Right hindlimb (tissue), 1 donor: Measurements from ENCODE around the gene PHOX2A.
"Not testable (repeated sequence)": the region's sequence is repeated elsewhere in the genome, so short reads cannot be mapped to it uniquely, and the experiment has no call there.

Experiments
- DNase-seq: peaks from one replicate; pipeline ENCODE4 v3.0.0-alpha.2; 2018

Gene PHOX2A

DNA sequence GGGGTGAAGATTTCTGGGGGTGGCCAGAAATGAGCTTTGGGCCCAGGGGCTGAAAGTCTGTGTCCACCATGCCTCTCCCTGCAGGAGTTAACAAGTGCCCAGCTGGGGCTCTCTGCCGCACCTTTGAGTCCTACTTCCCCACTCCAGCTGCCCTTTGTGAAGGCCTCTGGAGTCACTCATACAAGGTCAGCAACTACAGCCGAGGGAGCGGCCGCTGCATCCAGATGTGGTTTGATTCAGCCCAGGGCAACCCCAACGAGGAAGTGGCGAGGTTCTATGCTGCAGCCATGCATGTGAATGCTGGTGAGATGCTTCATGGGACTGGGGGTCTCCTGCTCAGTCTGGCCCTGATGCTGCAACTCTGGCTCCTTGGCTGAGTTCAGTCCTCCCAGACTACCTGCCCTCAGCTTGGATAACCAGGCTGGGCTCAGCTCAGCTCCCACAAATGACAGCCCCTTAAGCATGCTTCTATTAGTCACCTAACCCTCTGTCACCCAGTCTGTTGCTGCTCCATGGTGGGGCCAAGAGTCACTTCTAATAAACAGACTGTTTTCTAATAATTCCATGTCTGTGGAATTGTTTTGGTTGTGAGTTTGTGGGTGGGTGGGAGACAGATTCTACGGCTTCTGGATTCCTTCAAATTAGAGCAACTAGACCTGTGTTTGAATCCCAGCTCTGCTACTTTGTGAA lies 22.4 kb downstream of the PHOX2A start:
- no peak for DNase-seq

DNA sequence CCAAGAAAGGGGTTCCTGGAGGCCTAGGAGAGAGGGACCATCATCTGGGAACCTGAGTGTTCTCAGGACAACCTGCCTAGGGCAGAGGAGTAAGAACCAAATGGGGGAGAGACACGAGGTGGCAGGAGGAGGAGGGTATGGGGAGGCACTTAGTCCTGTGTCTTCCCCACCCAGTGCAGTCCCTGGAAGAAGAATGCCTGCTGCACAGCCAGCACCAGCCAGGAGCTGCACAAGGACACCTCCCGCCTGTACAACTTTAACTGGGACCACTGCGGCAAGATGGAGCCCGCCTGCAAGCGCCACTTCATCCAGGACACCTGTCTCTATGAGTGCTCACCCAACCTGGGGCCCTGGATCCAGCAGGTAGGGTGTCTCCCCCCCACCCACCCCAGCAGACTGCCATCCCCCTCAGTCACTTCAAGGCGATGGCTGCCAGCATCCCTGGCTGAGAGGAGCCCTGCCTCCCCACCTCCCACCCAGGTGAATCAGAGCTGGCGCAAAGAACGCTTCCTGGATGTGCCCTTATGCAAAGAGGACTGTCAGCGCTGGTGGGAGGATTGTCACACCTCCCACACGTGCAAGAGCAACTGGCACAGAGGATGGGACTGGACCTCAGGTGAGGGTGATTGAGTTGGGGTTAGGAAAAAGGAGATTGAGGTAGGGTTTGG lies 23.1 kb downstream of the PHOX2A start:
- no peak for DNase-seq

DNA sequence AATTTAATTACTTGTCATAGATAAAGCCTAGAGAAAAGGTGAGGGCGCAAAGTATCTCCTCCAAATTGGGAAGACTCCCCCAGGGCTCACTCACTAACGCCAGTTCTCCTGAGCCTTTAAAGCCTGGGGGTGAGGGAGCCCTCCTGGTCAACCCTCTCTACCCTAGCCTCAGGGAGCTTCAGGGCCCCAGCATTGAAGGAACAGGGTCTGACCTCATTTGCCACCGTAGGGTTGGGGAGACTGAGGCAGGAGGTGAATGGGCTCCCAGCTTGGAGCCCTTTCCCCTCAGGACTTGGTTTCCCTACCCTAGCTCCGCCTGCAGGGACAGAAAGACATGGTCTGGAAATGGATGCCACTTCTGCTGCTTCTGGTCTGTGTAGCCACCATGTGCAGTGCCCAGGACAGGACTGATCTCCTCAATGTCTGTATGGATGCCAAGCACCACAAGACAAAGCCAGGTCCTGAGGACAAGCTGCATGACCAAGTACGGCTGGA lies 25.7 kb downstream of the PHOX2A start:
- DNase-seq = no peak

DNA sequence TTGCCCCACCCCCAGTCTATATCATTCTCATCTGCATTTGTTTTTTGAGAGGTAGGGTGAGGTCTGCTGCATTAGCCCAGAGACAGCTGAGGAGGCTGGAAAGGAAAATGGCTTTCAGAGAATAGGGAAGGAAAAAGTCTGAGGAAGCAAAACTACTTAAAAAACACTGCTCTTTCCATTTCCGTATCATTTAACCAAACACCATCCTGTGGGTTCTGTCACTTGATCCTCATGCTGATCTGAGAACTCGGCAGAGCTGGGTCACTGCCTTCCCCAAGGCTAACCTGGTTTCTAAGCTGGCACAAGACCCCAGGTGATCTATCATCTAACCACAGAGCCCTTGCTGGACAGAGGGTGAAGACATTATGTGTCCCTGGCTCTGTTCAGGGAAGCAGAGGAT lies 26.1 kb downstream of the PHOX2A start:
- DNase-seq = no peak

DNA sequence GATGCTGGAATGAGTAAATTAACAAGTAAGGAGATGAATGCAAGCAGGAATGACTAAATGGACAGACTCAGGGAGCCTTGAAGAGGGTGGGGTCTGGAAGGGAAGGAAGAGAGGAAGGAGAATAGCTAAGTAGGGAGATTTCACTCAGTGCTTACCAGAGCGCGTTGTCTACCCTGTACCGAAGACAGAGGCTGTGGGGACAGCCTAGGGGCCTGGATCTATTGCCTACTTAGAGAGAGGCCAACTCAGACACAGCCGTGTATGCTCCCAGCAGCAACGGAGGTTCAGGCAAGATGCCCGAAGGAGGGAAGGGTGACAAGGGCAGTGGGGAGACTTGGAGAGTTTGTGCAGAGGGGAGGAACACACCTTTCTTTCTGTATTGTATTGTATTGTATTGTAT lies 27.3 kb downstream of the PHOX2A start, which contains the start of gene FOLR2:
Gene FOLR2 (plus strand): TSS at position 157 of the 400 bp plus-strand sequence. CDS start 1,791 bp downstream, outside the sequence.
- no peak for DNase-seq

DNA sequence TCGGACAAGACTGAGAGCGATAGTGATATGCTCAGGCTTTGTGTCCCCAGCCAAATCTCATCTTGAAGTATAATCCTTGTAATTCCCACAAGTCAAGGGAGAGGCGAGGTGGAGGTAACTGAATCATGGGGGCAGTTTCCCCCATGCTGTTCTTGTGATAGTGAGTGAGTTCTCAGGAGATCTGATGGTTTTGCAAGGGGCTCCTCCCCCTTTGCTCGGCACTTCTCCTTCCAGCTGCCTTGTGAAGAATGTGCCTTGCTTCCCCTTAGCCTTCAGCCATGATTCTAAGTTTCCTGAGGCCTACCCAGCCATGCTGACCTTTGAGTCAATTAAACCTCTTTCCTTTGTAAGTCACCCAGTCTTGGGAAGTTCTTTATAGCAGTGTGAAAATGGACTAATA lies 34.9 kb downstream of the PHOX2A start:
- DNase-seq = no peak

DNA sequence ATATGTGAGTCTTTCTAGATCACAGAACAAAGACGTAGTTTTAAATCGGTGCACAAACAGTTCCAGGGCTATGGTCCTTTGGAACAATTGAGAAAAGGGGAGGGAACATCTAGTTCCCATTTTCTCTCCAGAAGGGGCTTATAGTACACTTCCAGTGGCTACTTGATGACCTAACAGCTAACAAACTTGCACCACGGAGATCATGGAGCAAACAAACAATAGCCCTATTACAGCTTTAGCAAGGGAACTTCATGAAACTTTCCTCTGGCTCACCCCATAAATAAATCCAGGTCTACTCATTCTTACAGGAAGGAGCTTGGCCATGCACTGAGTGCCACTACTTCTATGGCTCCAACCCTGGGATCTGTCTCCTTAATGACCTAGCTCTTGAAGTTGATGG lies 35.7 kb downstream of the PHOX2A start:
- no peak for DNase-seq

DNA sequence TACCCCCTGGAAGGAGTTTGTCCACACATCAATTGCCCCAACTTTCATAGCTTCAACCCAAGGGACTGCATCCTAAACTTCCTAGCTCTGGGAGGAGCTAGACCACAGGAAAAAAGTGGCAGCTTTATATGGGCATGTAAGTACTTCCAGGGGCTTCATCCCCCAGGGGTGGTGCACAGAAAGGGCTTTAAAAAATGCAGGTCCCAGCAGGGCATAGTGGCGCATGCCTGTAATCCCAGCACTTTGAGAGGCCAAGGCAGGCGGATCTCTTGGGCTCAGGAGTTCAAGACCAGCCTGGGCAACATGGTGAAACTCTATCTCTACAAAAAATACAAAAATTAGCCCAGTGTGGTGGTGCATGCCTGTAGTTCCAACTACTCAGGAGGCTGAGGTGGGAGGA lies 37.2 kb downstream of the PHOX2A start:
- not testable (repeated sequence) for DNase-seq

DNA sequence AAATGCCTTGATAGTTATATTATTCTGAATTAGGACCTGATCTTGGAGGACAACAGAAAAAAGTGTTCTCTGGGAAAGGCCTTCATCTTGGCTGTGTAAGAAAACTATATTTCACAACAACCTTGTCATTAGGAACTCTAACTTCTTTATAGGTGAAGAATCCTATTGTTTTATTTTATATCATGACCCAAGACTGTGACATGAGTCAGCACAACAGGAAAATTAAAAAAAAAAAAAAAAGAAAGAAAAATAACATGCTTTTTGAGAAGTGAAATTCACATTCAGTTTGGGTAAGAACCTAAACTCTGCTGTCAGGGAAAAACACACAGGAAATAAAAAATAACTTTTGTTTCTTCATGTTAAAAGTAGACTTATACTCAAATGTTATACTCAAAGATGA lies 39.1 kb downstream of the PHOX2A start:
- DNase-seq = no peak

DNA sequence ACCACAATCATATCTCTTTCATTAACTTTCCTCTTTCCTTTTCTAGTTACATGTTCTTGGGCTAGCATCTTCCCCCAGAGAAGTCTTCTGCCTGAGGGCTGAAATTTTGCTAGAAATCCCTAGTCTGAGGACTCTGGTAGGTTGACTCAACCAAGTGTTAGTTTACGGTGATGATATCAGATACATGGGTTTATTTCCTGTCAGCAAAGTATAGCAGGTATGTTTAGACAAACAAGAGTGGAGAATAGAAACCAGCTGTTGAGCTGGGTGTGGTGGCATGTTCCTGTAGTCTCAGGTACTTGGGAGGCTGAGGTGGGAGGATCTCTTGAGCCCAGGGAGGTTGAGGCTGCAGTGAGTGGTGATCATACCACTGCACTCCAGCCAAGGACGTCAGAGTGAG lies 40.8 kb downstream of the PHOX2A start:
- no peak for DNase-seq

DNA sequence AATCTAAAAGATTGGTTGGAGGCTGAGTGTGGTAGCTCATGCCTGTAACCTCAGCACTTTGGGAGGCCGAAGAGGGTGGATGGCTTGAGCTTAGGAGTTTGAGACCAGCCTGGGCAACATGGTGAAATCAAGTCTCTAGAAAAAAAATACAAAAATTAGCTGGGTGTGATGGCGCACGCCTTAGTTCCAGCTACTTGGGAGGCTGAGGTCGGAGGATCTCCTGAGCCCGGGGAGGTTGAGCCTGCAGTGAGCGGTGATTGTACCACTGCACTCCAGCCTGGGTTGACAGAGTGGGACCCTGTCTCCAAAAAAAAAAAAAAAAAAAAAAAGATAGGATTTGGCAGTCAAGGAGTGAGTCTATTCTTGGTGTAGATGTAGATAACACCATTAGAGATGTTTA lies 41.4 kb downstream of the PHOX2A start:
- no peak for DNase-seq

DNA sequence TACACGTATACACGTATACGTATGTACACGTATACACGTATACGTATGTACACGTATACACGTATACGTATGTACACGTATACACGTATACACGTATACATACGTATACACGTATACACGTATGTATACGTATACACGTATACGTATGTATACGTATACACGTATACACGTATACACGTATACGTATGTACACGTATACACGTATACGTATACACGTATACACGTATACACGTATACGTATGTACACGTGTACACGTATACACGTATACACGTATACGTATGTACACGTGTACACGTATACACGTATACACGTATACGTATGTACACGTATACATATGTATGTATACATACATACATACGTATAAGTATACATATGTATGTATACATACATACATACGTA lies 42.5 kb downstream of the PHOX2A start:
- not testable (repeated sequence) for DNase-seq

DNA sequence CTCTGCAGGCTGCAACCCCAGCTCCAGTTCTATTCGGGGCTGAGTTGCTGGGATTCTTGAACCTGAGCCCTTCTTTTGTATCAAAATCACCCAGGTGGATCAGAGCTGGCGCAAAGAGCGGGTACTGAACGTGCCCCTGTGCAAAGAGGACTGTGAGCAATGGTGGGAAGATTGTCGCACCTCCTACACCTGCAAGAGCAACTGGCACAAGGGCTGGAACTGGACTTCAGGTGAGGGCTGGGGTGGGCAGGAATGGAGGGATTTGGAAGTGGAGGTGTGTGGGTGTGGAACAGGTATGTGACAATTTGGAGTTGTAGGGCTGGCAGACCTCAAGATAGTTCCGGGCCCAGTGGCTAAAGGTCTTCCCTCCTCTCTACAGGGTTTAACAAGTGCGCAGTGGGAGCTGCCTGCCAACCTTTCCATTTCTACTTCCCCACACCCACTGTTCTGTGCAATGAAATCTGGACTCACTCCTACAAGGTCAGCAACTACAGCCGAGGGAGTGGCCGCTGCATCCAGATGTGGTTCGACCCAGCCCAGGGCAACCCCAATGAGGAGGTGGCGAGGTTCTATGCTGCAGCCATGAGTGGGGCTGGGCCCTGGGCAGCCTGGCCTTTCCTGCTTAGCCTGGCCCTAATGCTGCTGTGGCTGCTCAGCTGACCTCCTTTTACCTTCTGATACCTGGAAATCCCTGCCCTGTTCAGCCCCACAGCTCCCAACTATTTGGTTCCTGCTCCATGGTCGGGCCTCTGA lies 48.3 kb downstream of the PHOX2A start:
- no peak for DNase-seq

DNA sequence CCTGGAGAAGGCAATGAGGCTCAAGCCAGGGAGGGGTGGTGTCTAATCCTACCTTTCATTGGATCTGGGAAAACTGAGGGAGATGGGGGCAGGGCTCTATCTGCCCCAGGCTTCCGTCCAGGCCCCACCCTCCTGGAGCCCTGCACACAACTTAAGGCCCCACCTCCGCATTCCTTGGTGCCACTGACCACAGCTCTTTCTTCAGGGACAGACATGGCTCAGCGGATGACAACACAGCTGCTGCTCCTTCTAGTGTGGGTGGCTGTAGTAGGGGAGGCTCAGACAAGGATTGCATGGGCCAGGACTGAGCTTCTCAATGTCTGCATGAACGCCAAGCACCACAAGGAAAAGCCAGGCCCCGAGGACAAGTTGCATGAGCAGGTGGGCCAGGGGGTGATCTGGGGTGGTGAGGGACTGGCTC lies 52.0 kb downstream of the PHOX2A start, which contains the start of gene FOLR1:
Gene FOLR1 (plus strand): TSS at position 180 of the 421 bp plus-strand sequence. CDS start 34 bp downstream, at position 214.
- no peak for DNase-seq

DNA sequence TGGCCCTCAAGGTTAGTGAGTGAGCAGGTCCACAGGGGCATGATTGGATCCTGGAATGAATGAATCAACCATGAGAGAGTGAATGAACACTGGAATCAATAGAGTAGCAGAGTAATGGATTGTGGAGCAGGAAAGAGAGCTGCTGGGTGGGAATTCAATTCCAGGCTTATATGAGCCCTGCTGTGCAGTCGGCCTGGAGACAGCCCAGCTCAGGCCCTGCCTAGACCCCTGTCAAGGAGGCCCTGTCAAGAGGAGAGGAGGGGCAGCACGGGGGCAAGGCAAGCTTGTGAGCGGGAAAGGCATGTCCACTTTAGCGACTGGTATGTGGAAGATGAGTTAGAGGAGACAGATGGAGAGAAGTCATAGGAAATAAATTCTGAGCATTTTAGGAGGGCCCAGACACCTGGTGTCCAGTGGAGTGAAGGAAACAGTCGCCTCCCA lies 53.3 kb downstream of the PHOX2A start:
- peak; percentile 26 for DNase-seq

DNA sequence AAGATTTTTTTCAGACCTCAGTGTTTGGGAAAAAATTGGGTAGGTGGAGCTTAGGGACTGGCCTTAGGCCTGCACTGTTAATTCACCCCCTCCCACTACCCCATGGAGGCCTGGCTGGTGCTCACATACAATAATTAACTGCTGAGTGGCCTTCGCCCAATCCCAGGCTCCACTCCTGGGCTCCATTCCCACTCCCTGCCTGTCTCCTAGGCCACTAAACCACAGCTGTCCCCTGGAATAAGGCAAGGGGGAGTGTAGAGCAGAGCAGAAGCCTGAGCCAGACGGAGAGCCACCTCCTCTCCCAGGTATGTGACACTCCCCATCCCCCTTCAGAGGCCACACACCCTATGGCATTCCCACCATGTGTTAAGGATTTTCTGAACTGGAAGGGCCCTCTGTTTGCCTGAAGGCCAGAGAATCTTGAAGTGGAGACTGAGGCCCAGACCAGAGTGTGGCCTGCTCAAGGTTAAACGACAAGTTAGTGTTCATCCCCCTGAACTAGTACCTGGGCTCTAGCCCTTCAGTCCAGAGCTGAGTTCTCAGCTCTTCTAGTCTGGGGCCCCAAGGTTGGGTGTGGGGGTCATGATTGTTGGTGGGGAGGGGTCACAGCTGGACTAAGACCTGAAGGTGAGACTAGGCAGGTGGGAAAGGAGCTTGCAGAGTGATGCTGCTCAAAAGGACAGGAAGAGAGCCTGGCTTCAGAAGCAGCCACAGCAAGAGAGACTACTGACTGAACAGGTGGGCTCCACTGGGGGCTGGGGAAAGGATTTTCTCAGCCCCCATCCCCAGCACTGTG lies 54.3 kb downstream of the PHOX2A start:
- peak; percentile 64 for DNase-seq
